Astrocyte of the spinal cord (primary cell): ENCODE data around the gene ZCCHC14.
"Not testable (repeated sequence)": the region's sequence is repeated elsewhere in the genome, so short reads cannot be mapped to it uniquely, and the experiment has no call there.

Experiments used
- DNase-seq: peaks from one replicate; pipeline ENCODE4 v3.0.0; 2011; ENCODE audit warnings: low read depth, low spot score
- H3K4me3 ChIP-seq: 2 replicates; pipeline ENCODE4 v1.5.1; 2011; ENCODE audit warnings: low read depth, mild to moderate bottlenecking, low read length, moderate library complexity
- in situ Hi-C: cut with HindIII; loops from 2 replicates; pipeline ENCODE4 v1.10.0; 2017; ENCODE audit warnings: low sequenced_read_pairs
- TF ChIP-seq, protein P1 (sequence below): IDR thresholded peaks from 2 replicates; pipeline ENCODE4 v1.5.1; 2012; ENCODE audit warnings: low read depth, mild to moderate bottlenecking, low read length, inconsistent platforms

ZCCHC14 gene

DNA sequence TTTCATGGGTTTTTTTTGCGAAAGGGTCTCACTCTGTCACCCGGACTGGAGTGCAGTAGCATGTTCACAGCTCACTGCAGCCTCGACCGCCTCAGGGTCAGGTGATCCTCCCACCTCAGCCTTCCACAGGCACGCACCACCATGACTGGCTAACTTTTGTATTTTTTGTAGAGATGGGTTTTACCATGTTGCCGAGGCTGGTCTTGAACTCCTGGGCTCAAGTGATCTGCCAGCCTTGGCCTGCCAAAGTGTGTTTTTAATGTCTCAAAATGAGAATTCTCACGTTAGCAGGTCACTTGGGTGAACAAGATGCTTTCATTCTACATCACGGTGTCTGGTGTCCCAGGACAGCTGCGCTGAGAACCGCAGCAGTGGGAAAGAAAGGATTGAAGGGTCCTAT is 112.4 kb downstream of the ZCCHC14 start:
- H3K4me3 ChIP-seq, result no peak overlapping the region
- DNase-seq, result no peak
- in situ Hi-C loops, result no loop called here
- TF ChIP-seq, protein P1, sequence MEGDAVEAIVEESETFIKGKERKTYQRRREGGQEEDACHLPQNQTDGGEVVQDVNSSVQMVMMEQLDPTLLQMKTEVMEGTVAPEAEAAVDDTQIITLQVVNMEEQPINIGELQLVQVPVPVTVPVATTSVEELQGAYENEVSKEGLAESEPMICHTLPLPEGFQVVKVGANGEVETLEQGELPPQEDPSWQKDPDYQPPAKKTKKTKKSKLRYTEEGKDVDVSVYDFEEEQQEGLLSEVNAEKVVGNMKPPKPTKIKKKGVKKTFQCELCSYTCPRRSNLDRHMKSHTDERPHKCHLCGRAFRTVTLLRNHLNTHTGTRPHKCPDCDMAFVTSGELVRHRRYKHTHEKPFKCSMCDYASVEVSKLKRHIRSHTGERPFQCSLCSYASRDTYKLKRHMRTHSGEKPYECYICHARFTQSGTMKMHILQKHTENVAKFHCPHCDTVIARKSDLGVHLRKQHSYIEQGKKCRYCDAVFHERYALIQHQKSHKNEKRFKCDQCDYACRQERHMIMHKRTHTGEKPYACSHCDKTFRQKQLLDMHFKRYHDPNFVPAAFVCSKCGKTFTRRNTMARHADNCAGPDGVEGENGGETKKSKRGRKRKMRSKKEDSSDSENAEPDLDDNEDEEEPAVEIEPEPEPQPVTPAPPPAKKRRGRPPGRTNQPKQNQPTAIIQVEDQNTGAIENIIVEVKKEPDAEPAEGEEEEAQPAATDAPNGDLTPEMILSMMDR, result no peak

DNA sequence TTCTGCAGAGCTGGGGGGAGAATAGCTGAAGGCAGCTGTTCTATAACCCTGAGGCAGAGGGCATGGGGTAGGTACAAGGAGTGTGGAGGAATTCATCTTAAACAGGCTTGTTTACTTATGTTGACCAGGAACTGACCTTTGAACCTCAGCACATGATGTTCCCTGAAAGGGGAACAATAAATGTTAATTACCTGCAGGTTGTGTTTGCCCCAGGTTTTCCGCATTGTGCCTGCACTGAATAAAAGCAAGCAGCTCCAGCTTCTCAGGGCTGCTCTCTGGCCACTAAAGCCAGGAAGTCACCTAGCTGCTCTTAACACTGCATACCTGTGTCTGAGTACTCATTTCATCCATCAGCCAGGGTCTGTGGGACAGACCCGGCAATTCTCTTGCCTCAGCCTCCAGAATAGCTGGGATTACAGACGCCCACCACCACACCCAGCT is 113.5 kb downstream of the ZCCHC14 start:
- DNase-seq, H3K4me3 ChIP-seq, in situ Hi-C loops: not testable (repeated sequence)

GRCh38 chr16:87376660-87377059 is 116.2 kb downstream of the ZCCHC14 start:
- in situ Hi-C loops, result no loop called here
- no peak for DNase-seq
- TF ChIP-seq, protein P1, result no peak
- H3K4me3 ChIP-seq, result no peak overlapping the region

GRCh38 chr16:87375426-87376135 is 117.2 kb downstream of the ZCCHC14 start:
- TF ChIP-seq, protein P1, result no peak
- in situ Hi-C loops, result no loop called here
- H3K4me3 ChIP-seq, result no peak overlapping the region
- peak; percentile 49 for DNase-seq

DNA sequence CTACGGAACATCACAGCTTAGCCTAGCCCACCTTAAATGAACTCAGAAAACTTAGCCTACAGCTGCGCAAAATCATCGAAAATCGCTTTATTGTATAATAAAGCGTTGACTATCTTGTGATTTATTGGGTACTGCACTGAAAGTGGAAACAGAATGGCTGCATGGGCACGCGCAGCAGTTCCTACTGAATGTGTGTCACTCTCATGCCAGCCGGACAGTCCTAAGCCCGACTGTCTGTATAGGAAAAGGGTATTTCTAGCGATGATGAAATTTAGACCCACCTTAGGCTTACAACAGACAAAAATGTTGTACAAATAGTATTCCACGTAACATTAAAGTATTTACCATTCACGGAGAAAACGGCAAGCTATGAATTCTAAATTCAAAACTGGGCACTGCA is 118.5 kb downstream of the ZCCHC14 start:
- TF ChIP-seq, protein P1, result no peak
- in situ Hi-C loops, result no loop called here
- no peak overlapping the region for H3K4me3 ChIP-seq
- no peak for DNase-seq

- TF ChIP-seq, protein P1, result no peak
- H3K4me3 ChIP-seq, result no peak overlapping the region
- in situ Hi-C loops, result no loop called here
- DNase-seq, result no peak
Measured at GRCh38 chr16:87372305-87372704, 120.5 kb downstream of the ZCCHC14 start.

DNA sequence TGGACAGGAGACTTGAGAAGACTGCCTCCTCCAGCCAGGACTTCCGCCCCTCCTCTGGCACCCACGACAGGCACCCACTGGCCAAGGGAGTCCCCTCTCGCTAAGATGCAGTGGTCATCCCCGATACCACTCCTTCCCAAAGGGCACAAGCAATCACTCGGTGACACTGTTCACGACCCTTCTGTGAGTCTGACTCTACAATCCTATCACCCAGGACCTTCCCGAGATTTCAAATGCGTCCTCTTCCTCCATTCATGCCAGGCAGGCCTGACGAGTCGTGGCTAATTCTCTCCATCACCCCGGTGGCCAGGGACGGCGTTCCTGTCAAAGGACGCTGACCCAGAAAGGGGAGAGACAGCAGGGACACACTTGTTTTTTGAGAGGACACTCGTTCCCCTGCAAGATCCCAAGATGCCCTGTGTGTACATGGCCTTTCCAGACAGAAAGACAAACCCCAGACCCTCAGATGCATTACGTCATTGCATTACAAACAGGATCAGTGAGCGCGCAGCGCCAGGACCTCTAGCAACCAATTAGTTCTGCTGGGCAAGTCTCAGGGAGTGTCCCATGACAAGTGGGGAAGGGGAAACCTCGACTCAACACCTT is 121.5 kb downstream of the ZCCHC14 start:
- no peak for DNase-seq
- TF ChIP-seq, protein P1, result no peak
- H3K4me3 ChIP-seq, result no peak overlapping the region
- in situ Hi-C loops, result no loop called here
